ENCODE data around the gene MOGAT1.

Gene MOGAT1

DNA sequence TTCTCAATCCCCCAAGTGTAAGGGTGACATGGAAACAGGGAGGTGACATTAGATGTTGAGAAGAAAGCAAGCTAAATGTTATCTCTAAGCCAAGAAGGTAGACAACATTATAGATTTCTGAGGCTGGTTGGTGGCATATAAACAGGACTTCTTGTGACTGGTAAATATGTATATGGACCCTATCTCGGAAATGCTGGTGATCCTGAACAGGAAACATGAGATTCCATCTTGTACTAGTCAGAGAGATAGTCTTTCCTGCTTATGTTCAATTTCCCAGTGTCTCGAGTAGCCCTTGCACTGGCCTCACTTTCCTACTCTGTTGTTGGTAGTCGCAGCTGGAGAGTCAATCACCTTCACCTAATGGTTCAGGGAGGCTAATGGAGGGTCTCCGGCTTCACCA lies 26.8 kb downstream of the MOGAT1 start:
- H3K4ac ChIP-seq (ENCODE audit: low read length) = no peak overlapping the region
- H3K23ac ChIP-seq (ENCODE audit: low read depth, low read length, poor library complexity) = no peak overlapping the region
- H3K27me3 ChIP-seq (ENCODE audit: control insufficient read depth in 3 of 3, insufficient read depth in 3 of 3, low read depth in 1 of 3, low read length in 3 of 3) = no peaks in the 10 kb centered on the region
- no peak overlapping the region for H4K91ac ChIP-seq (ENCODE audit: low read depth, low read length, poor library complexity)
- H3K18ac ChIP-seq (ENCODE audit: low read length) = no peak overlapping the region
- peak overlapping the region; percentile 38 for H3K14ac ChIP-seq (ENCODE audit: low read length)
- H2AFZ ChIP-seq (ENCODE audit: low read length) = no peak overlapping the region
- no peak overlapping the region for H2BK5ac ChIP-seq (ENCODE audit: low read length)
- no peaks in the 10 kb centered on the region for H3K36me3 ChIP-seq (replicated peaks in 1 of 2; ENCODE audit: control insufficient read depth in 2 of 2, insufficient read depth in 2 of 2, low read length in 2 of 2)
- no peak overlapping the region for H2BK15ac ChIP-seq (ENCODE audit: low read length)
- H3K27ac ChIP-seq (replicated peaks; ENCODE audit: low read length) = no peak overlapping the region
- H3K79me1 ChIP-seq (ENCODE audit: low read depth, low read length) = no peaks in the 10 kb centered on the region
- H4K8ac ChIP-seq (ENCODE audit: low read depth, low read length) = no peak overlapping the region
- H3K9me3 ChIP-seq (replicated peaks in 1 of 2; ENCODE audit: control insufficient read depth in 2 of 2, insufficient read depth in 1 of 2, low read depth in 1 of 2, low read length in 2 of 2) = no peaks in the 10 kb centered on the region
- H3K4me2 ChIP-seq (ENCODE audit: insufficient read depth, low read length, poor library complexity, severe bottlenecking) = no peak overlapping the region
- no peaks in the 10 kb centered on the region for H3K4me1 ChIP-seq (ENCODE audit: control insufficient read depth in 2 of 2, insufficient read depth in 1 of 2, low read depth in 1 of 2, low read length in 2 of 2)
- no peak overlapping the region for H2AK5ac ChIP-seq (ENCODE audit: low read depth, low read length)
- no peak overlapping the region for H2BK120ac ChIP-seq (ENCODE audit: low read depth, low read length)
- peak overlapping the region in 1 of 2 donors; percentile 22 for H3K4me3 ChIP-seq (ENCODE audit: low read length in 2 of 2)
- H2BK12ac ChIP-seq (ENCODE audit: low read length) = no peak overlapping the region
- H3K9ac ChIP-seq (ENCODE audit: low read depth, low read length, poor library complexity) = no peak overlapping the region
- no CpG with 5 or more reads among the region's 4 CpGs for WGBS, 2 donors (ENCODE audit: extremely low coverage in 2 of 2, insufficient read length in 2 of 2, insufficient replicate concordance in 1 of 2)
- no peak for DNase-seq (ENCODE audit: low spot score)

DNA sequence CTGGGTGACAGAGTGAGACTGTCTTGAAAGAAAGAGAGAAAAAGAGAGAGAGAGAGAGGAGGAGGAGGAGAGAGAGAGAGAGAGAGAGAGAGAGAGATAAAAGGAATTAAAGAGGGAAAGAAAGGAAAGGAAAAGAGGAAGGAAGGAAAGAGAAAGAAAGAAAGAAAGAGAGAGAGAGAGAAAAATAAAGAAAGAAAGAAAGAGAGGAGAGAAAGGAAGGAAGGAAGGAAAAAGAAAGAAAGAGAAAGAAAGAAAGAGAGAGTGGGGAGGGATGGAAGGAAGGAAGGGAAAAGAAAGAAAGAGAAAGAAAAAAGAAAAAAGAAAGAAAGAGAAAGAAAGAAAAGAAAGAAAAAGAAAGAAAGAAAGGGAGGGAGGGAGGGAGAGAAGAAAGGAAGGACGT lies 29.8 kb downstream of the MOGAT1 start:
- Histone ChIP-seq H3K79me1 (ENCODE audit: low read depth, low read length) (no peaks in the 10 kb centered on the region), H3K9me3 (replicated peaks in 1 of 2; ENCODE audit: control insufficient read depth in 2 of 2, insufficient read depth in 1 of 2, low read depth in 1 of 2, low read length in 2 of 2) (no peaks in the 10 kb centered on the region), H3K4ac (ENCODE audit: low read length) (no peak overlapping the region), H3K14ac (ENCODE audit: low read length) (no peak overlapping the region), H2BK12ac (ENCODE audit: low read length) (no peak overlapping the region), H3K4me2 (ENCODE audit: insufficient read depth, low read length, poor library complexity, severe bottlenecking) (no peak overlapping the region), H2BK120ac (ENCODE audit: low read depth, low read length) (no peak overlapping the region), H3K36me3 (replicated peaks in 1 of 2; ENCODE audit: control insufficient read depth in 2 of 2, insufficient read depth in 2 of 2, low read length in 2 of 2) (no peaks in the 10 kb centered on the region), H2BK5ac (ENCODE audit: low read length) (no peak overlapping the region), H3K27ac (replicated peaks; ENCODE audit: low read length) (no peak overlapping the region), H2AK5ac (ENCODE audit: low read depth, low read length) (no peak overlapping the region), H3K27me3 (ENCODE audit: control insufficient read depth in 3 of 3, insufficient read depth in 3 of 3, low read depth in 1 of 3, low read length in 3 of 3) (no peaks in the 10 kb centered on the region), H3K18ac (ENCODE audit: low read length) (no peak overlapping the region), H3K23ac (ENCODE audit: low read depth, low read length, poor library complexity) (no peak overlapping the region), H3K4me3 (ENCODE audit: low read length in 2 of 2) (no peak overlapping the region), H4K91ac (ENCODE audit: low read depth, low read length, poor library complexity) (no peak overlapping the region), H2AFZ (ENCODE audit: low read length) (no peak overlapping the region), H3K4me1 (ENCODE audit: control insufficient read depth in 2 of 2, insufficient read depth in 1 of 2, low read depth in 1 of 2, low read length in 2 of 2) (peaks cover 0 to 3% of the 10 kb centered on the region in 2 donors), H4K8ac (ENCODE audit: low read depth, low read length) (no peak overlapping the region), H2BK15ac (ENCODE audit: low read length) (no peak overlapping the region), H3K9ac (ENCODE audit: low read depth, low read length, poor library complexity) (no peak overlapping the region)
- 100% methylated on average over 1 of the region's 1 CpG; no CpG with 5 or more reads in 1 of the 2 donors for WGBS, 2 donors (ENCODE audit: extremely low coverage in 2 of 2, insufficient read length in 2 of 2, insufficient replicate concordance in 1 of 2)
- DNase-seq (ENCODE audit: low spot score) = no peak

- H3K9ac ChIP-seq (ENCODE audit: low read depth, low read length, poor library complexity) = no peak overlapping the region
- H3K4ac ChIP-seq (ENCODE audit: low read length) = no peak overlapping the region
- no peak overlapping the region for H3K4me3 ChIP-seq (ENCODE audit: low read length in 2 of 2)
- no peak overlapping the region for H3K23ac ChIP-seq (ENCODE audit: low read depth, low read length, poor library complexity)
- H2BK120ac ChIP-seq (ENCODE audit: low read depth, low read length) = no peak overlapping the region
- H3K79me1 ChIP-seq (ENCODE audit: low read depth, low read length) = no peaks in the 10 kb centered on the region
- no peak overlapping the region for H4K91ac ChIP-seq (ENCODE audit: low read depth, low read length, poor library complexity)
- no peak for DNase-seq (ENCODE audit: low spot score)
- H2BK12ac ChIP-seq (ENCODE audit: low read length) = no peak overlapping the region
- H4K8ac ChIP-seq (ENCODE audit: low read depth, low read length) = no peak overlapping the region
- H3K14ac ChIP-seq (ENCODE audit: low read length) = no peak overlapping the region
- no peak overlapping the region for H2AFZ ChIP-seq (ENCODE audit: low read length)
- no peak overlapping the region for H3K27ac ChIP-seq (replicated peaks; ENCODE audit: low read length)
- H2BK5ac ChIP-seq (ENCODE audit: low read length) = no peak overlapping the region
- no CpG with 5 or more reads among the region's 5 CpGs for WGBS, 2 donors (ENCODE audit: extremely low coverage in 2 of 2, insufficient read length in 2 of 2, insufficient replicate concordance in 1 of 2)
- no peaks in the 10 kb centered on the region for H3K36me3 ChIP-seq (replicated peaks in 1 of 2; ENCODE audit: control insufficient read depth in 2 of 2, insufficient read depth in 2 of 2, low read length in 2 of 2)
- no peaks in the 10 kb centered on the region for H3K9me3 ChIP-seq (replicated peaks in 1 of 2; ENCODE audit: control insufficient read depth in 2 of 2, insufficient read depth in 1 of 2, low read depth in 1 of 2, low read length in 2 of 2)
- H3K18ac ChIP-seq (ENCODE audit: low read length) = no peak overlapping the region
- no peak overlapping the region for H2AK5ac ChIP-seq (ENCODE audit: low read depth, low read length)
- H3K27me3 ChIP-seq (ENCODE audit: control insufficient read depth in 3 of 3, insufficient read depth in 3 of 3, low read depth in 1 of 3, low read length in 3 of 3) = no peaks in the 10 kb centered on the region
- H3K4me1 ChIP-seq (ENCODE audit: control insufficient read depth in 2 of 2, insufficient read depth in 1 of 2, low read depth in 1 of 2, low read length in 2 of 2) = peaks cover 0 to 3% of the 10 kb centered on the region in 2 donors
- H2BK15ac ChIP-seq (ENCODE audit: low read length) = no peak overlapping the region
- H3K4me2 ChIP-seq (ENCODE audit: insufficient read depth, low read length, poor library complexity, severe bottlenecking) = no peak overlapping the region
Measured at GRCh38 chr2:222701721-222702131, 30.3 kb downstream of the MOGAT1 start.

DNA sequence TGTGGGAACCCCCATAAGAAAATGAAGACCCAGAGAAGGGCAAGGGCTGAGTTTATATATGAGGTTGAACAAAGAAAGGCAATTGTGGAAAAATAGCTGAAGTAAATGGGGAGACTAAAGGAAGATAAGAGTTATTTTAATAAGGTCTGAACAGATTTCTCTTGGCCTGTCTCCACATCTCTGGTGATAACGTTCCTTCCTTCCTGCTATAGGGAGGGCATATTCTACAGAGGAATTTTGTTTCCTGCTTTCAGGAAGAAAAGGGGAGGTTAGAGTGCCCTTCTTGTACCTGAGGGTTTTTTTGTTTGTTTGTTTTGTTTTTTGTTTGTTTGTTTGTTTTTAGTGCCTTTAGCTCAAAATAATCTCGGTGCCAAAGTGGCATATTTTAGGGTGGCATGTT lies 31.6 kb downstream of the MOGAT1 start:
- no peak for DNase-seq (ENCODE audit: low spot score)
- Histone ChIP-seq H3K4me2 (ENCODE audit: insufficient read depth, low read length, poor library complexity, severe bottlenecking) (no peak overlapping the region), H2AFZ (ENCODE audit: low read length) (no peak overlapping the region), H3K27me3 (ENCODE audit: control insufficient read depth in 3 of 3, insufficient read depth in 3 of 3, low read depth in 1 of 3, low read length in 3 of 3) (no peaks in the 10 kb centered on the region), H3K27ac (replicated peaks; ENCODE audit: low read length) (no peak overlapping the region), H3K9me3 (replicated peaks in 1 of 2; ENCODE audit: control insufficient read depth in 2 of 2, insufficient read depth in 1 of 2, low read depth in 1 of 2, low read length in 2 of 2) (no peaks in the 10 kb centered on the region), H3K4ac (ENCODE audit: low read length) (no peak overlapping the region), H4K8ac (ENCODE audit: low read depth, low read length) (no peak overlapping the region), H3K36me3 (replicated peaks in 1 of 2; ENCODE audit: control insufficient read depth in 2 of 2, insufficient read depth in 2 of 2, low read length in 2 of 2) (no peaks in the 10 kb centered on the region), H2AK5ac (ENCODE audit: low read depth, low read length) (no peak overlapping the region), H3K79me1 (ENCODE audit: low read depth, low read length) (no peaks in the 10 kb centered on the region), H2BK120ac (ENCODE audit: low read depth, low read length) (no peak overlapping the region), H4K91ac (ENCODE audit: low read depth, low read length, poor library complexity) (no peak overlapping the region), H3K23ac (ENCODE audit: low read depth, low read length, poor library complexity) (no peak overlapping the region), H2BK15ac (ENCODE audit: low read length) (no peak overlapping the region), H3K4me3 (ENCODE audit: low read length in 2 of 2) (no peak overlapping the region), H3K18ac (ENCODE audit: low read length) (no peak overlapping the region), H2BK5ac (ENCODE audit: low read length) (no peak overlapping the region), H3K14ac (ENCODE audit: low read length) (no peak overlapping the region), H2BK12ac (ENCODE audit: low read length) (no peak overlapping the region), H3K9ac (ENCODE audit: low read depth, low read length, poor library complexity) (no peak overlapping the region), H3K4me1 (ENCODE audit: control insufficient read depth in 2 of 2, insufficient read depth in 1 of 2, low read depth in 1 of 2, low read length in 2 of 2) (peaks cover 0 to 3% of the 10 kb centered on the region in 2 donors)
- WGBS, 2 donors (ENCODE audit: extremely low coverage in 2 of 2, insufficient read length in 2 of 2, insufficient replicate concordance in 1 of 2) = no CpG with 5 or more reads among the region's 2 CpGs
